Suprapubic skin (tissue), 4 donors: ENCODE data around the gene TBC1D22A. TPM values are rescaled to one million over a fixed set of nuclear protein-coding genes. Genes with fewer than 3 reads are reported as not detected.

Experiments
- DNase-seq, 2 donors: peaks; one replicate each; pipeline ENCODE4 v3.0.0-alpha.2; 2019; ENCODE audit warnings: low spot score in 2 of 2
- H3K27ac ChIP-seq: fragments of 200-600 bp; sonication (generic); one replicate; pipeline ENCODE4 v1.5.1; 2019
- H3K27me3 ChIP-seq: fragments of 200-600 bp; sonication (generic); one replicate; pipeline ENCODE4 v1.5.1; 2019
- H3K36me3 ChIP-seq: fragments of 200-600 bp; sonication (generic); one replicate; pipeline ENCODE4 v1.5.1; 2019
- H3K4me1 ChIP-seq: fragments of 200-600 bp; sonication (generic); one replicate; pipeline ENCODE4 v1.5.1; 2019
- H3K4me3 ChIP-seq: fragments of 200-600 bp; sonication (generic); one replicate; pipeline ENCODE4 v1.5.1; 2019; ENCODE audit warnings: mild to moderate bottlenecking
- H3K9me3 ChIP-seq: fragments of 200-600 bp; sonication (generic); one replicate; pipeline ENCODE4 v1.5.1; 2019
- CTCF ChIP-seq, 2 donors: fragments of 200-600 bp in 1 of 2; fragments of 450-650 bp in 1 of 2; sonication (generic) in 1 of 2; IDR thresholded peaks; one replicate each; pipeline ENCODE4 v1.5.1; 2016 to 2019; ENCODE audit warnings: antibody characterized with exemption in 2 of 2, mild to moderate bottlenecking in 1 of 2, moderate library complexity in 1 of 2
- EP300 ChIP-seq: sonication (generic); formaldehyde crosslinking; IDR thresholded peaks from one replicate; pipeline ENCODE4 v1.6.1; 2017; ENCODE audit warnings: antibody characterized with exemption
- POLR2A ChIP-seq, 2 donors: fragments of 450-650 bp; IDR thresholded peaks; one replicate each; pipeline ENCODE4 v1.6.1; 2017; ENCODE audit warnings: antibody characterized with exemption in 2 of 2, mild to moderate bottlenecking in 2 of 2, moderate library complexity in 2 of 2
- POLR2AphosphoS5 ChIP-seq, 3 donors: sonication (generic); formaldehyde crosslinking; IDR thresholded peaks; one replicate each; pipeline ENCODE4 v1.6.1; 2017; ENCODE audit warnings: antibody characterized with exemption in 3 of 3
- WGBS: methylation state at CpG from one replicate; pipeline ENCODE4 v1.1.5; 2018; 5-methylcytosine and 5-hydroxymethylcytosine counted together
- total RNA-seq, 4 donors: library from RNA; depleted of rRNA; stranded (reverse); fragments of >200 nt; gene quantifications; one replicate each; pipeline ENCODE4 v1.1.0, GENCODE V29; 2016

TBC1D22A gene
- total RNA-seq, 4 donors from 2014 or later: 24.8 to 43.2 (median 35.4) TPM

GRCh38 chr22:47084226-47084625 lies 321.8 kb downstream of the TBC1D22A start:
- Histone ChIP-seq H3K27ac (no peak overlapping the region), H3K9me3 (no peaks in the 10 kb centered on the region), H3K4me3 (no peak overlapping the region), H3K27me3 (no peaks in the 10 kb centered on the region), H3K4me1 (no peaks in the 10 kb centered on the region), H3K36me3 (no peaks in the 10 kb centered on the region)
- DNase-seq: peak in 1 of 2 donors; percentile 40
- WGBS: 83% methylated on average over 12 of the region's 12 CpGs
- no peak for TF ChIP-seq CTCF (IDR thresholded peaks at IDR 0.05)
- no peak for TF ChIP-seq POLR2AphosphoS5 (IDR thresholded peaks at IDR 0.05)
- TF ChIP-seq EP300: no peak
- no peak for TF ChIP-seq POLR2A (IDR thresholded peaks at IDR 0.05)

- H3K36me3 ChIP-seq: no peaks in the 10 kb centered on the region
- H3K4me3 ChIP-seq: no peak overlapping the region
- WGBS: 90% methylated on average over 17 of the region's 17 CpGs
- no peak for TF ChIP-seq POLR2A (IDR thresholded peaks at IDR 0.05)
- no peak for TF ChIP-seq POLR2AphosphoS5 (IDR thresholded peaks at IDR 0.05)
- TF ChIP-seq EP300: no peak
- no peak for TF ChIP-seq CTCF (IDR thresholded peaks at IDR 0.05)
- H3K27me3 ChIP-seq: no peaks in the 10 kb centered on the region
- H3K9me3 ChIP-seq: no peaks in the 10 kb centered on the region
- DNase-seq: peak in 1 of 2 donors; percentile 35
- H3K27ac ChIP-seq: no peak overlapping the region
- H3K4me1 ChIP-seq: peaks cover 15% of the 10 kb centered on the region
Measured at GRCh38 chr22:47086596-47087248, 324.3 kb downstream of the TBC1D22A start.

GRCh38 chr22:47088480-47089158 lies 326.2 kb downstream of the TBC1D22A start:
- 80% methylated on average over 11 of the region's 11 CpGs for WGBS
- Histone ChIP-seq H3K9me3 (no peaks in the 10 kb centered on the region), H3K27ac (no peak overlapping the region), H3K27me3 (no peaks in the 10 kb centered on the region), H3K4me3 (no peak overlapping the region), H3K4me1 (peaks cover 20% of the 10 kb centered on the region), H3K36me3 (no peaks in the 10 kb centered on the region)
- DNase-seq: peak in 1 of 2 donors; percentile 4
- TF ChIP-seq POLR2AphosphoS5 (IDR thresholded peaks at IDR 0.05): no peak
- no peak for TF ChIP-seq POLR2A (IDR thresholded peaks at IDR 0.05)
- no peak for TF ChIP-seq EP300
- no peak for TF ChIP-seq CTCF (IDR thresholded peaks at IDR 0.05)

- Histone ChIP-seq H3K27me3 (no peaks in the 10 kb centered on the region), H3K9me3 (peaks cover 2% of the 10 kb centered on the region), H3K36me3 (no peaks in the 10 kb centered on the region), H3K4me3 (no peak overlapping the region), H3K27ac (no peak overlapping the region), H3K4me1 (peaks cover 20% of the 10 kb centered on the region)
- DNase-seq: peak in 1 of 2 donors; percentile 40
- WGBS: 88% methylated on average over 7 of the region's 7 CpGs
- TF ChIP-seq EP300: no peak
- no peak for TF ChIP-seq POLR2A (IDR thresholded peaks at IDR 0.05)
- TF ChIP-seq CTCF (IDR thresholded peaks at IDR 0.05): no peak
- no peak for TF ChIP-seq POLR2AphosphoS5 (IDR thresholded peaks at IDR 0.05)
Measured at GRCh38 chr22:47089374-47089773, 326.9 kb downstream of the TBC1D22A start.

- Histone ChIP-seq H3K27ac (no peak overlapping the region), H3K4me3 (peak overlapping the region; percentile 37)
- 85% methylated on average over 17 of the region's 21 CpGs for WGBS
Measured at GRCh38 chr22:47089796-47090460, 327.5 kb downstream of the TBC1D22A start.

More at GRCh38 chr22:47089796-47090460, 327.5 kb downstream of the TBC1D22A start:
- TF ChIP-seq EP300 (no peak), POLR2AphosphoS5 (IDR thresholded peaks at IDR 0.05) (no peak), CTCF (IDR thresholded peaks at IDR 0.05) (no peak), POLR2A (IDR thresholded peaks at IDR 0.05) (no peak)
- Histone ChIP-seq H3K4me1 (peaks cover 20% of the 10 kb centered on the region), H3K36me3 (no peaks in the 10 kb centered on the region), H3K9me3 (peaks cover 5% of the 10 kb centered on the region), H3K27me3 (no peaks in the 10 kb centered on the region)
- DNase-seq: peak in 1 of 2 donors; percentile 65
